OCI-LY1 (cell line): ENCODE measurements around the gene GLG1.

Experiments used
- EZH2 ChIP-seq: fragments of 200-600 bp; sonication (generic), shearing (Covaris generic); IDR thresholded peaks from 2 replicates; pipeline ENCODE4 v1.8.0; 2017; ENCODE audit warnings: borderline replicate concordance, mixed run types, mild to moderate bottlenecking, antibody characterized with exemption, low read length, moderate library complexity, mixed read lengths
- TF ChIP-seq, protein P1 (sequence below): fragments of 200-600 bp; sonication (generic), shearing (Covaris generic); IDR thresholded peaks from 2 replicates; pipeline ENCODE4 v1.5.1; 2017; ENCODE audit warnings: mild to moderate bottlenecking, antibody characterized with exemption, low read length, moderate library complexity, mixed read lengths

DNA sequence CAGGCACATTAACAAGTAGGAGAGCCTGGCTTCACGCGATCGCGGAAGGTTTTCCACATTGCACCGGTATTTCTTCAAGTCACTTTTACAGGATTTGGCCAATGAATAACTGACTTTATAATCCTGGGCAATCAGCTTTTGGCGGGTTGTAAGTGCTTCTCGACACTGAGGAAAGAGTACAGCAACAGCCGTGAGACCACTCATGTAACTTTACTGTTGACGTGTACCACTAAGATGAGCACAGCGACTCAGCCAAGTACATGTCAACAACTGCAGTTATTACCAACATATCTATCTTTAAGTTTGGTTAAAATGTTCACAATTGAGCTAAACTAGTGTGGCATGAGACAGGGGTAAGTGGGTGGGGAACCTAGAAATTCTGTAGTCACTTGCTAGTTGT lies 113.9 kb downstream of the GLG1 start:
- TF ChIP-seq, protein P1, sequence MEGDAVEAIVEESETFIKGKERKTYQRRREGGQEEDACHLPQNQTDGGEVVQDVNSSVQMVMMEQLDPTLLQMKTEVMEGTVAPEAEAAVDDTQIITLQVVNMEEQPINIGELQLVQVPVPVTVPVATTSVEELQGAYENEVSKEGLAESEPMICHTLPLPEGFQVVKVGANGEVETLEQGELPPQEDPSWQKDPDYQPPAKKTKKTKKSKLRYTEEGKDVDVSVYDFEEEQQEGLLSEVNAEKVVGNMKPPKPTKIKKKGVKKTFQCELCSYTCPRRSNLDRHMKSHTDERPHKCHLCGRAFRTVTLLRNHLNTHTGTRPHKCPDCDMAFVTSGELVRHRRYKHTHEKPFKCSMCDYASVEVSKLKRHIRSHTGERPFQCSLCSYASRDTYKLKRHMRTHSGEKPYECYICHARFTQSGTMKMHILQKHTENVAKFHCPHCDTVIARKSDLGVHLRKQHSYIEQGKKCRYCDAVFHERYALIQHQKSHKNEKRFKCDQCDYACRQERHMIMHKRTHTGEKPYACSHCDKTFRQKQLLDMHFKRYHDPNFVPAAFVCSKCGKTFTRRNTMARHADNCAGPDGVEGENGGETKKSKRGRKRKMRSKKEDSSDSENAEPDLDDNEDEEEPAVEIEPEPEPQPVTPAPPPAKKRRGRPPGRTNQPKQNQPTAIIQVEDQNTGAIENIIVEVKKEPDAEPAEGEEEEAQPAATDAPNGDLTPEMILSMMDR = no peak
- no peak for TF ChIP-seq EZH2
